Left lung (tissue), 10 donors: ENCODE results near the gene TTC33. TPM values are rescaled to one million over a fixed set of nuclear protein-coding genes. Genes with fewer than 3 reads are reported as not detected.

Source experiments
- ATAC-seq: fragments of 200-7000 bp; cut with Tn5 transposase; one replicate; pipeline ENCODE4 v1.9.1; 2020; ENCODE audit warnings: moderate library complexity
- DNase-seq, 4 donors: peaks; one replicate each; pipeline ENCODE4 v3.0.0-alpha.2; 2013 to 2020
- H3K27ac ChIP-seq, 2 donors: fragments of 200-600 bp; sonication (generic) in 1 of 2; one replicate each; pipeline versions ENCODE4 v1.5.0 to v1.8.0; 2020 to 2021
- H3K27me3 ChIP-seq, 2 donors: fragments of 200-600 bp; sonication (generic) in 1 of 2; one replicate each; pipeline versions ENCODE4 v1.5.0 to v1.8.0; 2020 to 2021
- H3K36me3 ChIP-seq, 2 donors: fragments of 200-600 bp; sonication (generic) in 1 of 2; one replicate each; pipeline versions ENCODE4 v1.5.0 to v1.8.0; 2020 to 2021
- H3K4me1 ChIP-seq, 2 donors: fragments of 200-600 bp; one replicate each; pipeline ENCODE4 v1.8.0; 2021
- H3K4me3 ChIP-seq, 2 donors: fragments of 200-600 bp; sonication (generic) in 1 of 2; one replicate each; pipeline versions ENCODE4 v1.5.0 to v1.8.0; 2020 to 2021; ENCODE audit warnings: mild to moderate bottlenecking in 1 of 2
- H3K9me3 ChIP-seq, 2 donors: fragments of 200-600 bp; sonication (generic) in 1 of 2; one replicate each; pipeline versions ENCODE4 v1.5.0 to v1.8.0; 2020 to 2021
- CTCF ChIP-seq, 2 donors: fragments of 200-600 bp; sonication (generic) in 1 of 2; IDR thresholded peaks; one replicate each; pipeline versions ENCODE4 v1.5.0 to v1.8.0; 2021; ENCODE audit warnings: antibody characterized with exemption in 2 of 2
- intact Hi-C, 2 donors: fragments of 100-400 bp; cut with DNase I; formaldehyde crosslinking; loops; one replicate each; pipeline versions ENCODE4 v1.11.2 to v1.14.2; 2022
- polyA plus RNA-seq, 6 donors: library from polyadenylated mRNA; unstranded; fragments of 120-200 nt; gene quantifications; one replicate each; pipeline ENCODE4 v1.2.1, GENCODE V29; 2013; ENCODE audit not compliant: insufficient read length in 6 of 6
- total RNA-seq, 2 donors: library from RNA; stranded (reverse); fragmentation: NEBNext Ultra II Directional; extraction: Animal tissue kit (Norgen Biotek cat#: 25700); gene quantifications; one replicate each; pipeline ENCODE4 v1.2.1, GENCODE V29; 2021
- donor health status: DM: no; HTN: yes; CAD: no.
- donor health status: DM: no; HTN: no; CAD: no.

The TTC33 gene
- total and polyA plus RNA-seq, 8 donors = 11.1 to 41.0 (median 33.0) TPM

GRCh38 chr5:40552981-40553380, 202.8 kb downstream of the TTC33 start:
- no peak for DNase-seq
- no peak overlapping the region for H3K4me3 ChIP-seq
- no peaks in the 10 kb centered on the region for H3K9me3 ChIP-seq
- H3K36me3 ChIP-seq = no peaks in the 10 kb centered on the region
- H3K27ac ChIP-seq = no peak overlapping the region
- intact Hi-C loops = no loop called here
- peaks cover 10 to 11% of the 10 kb centered on the region in 2 donors for H3K4me1 ChIP-seq
- TF ChIP-seq CTCF (IDR thresholded peaks at IDR 0.05) = no peak
- no peak for ATAC-seq
- H3K27me3 ChIP-seq = no peaks in the 10 kb centered on the region

DNA sequence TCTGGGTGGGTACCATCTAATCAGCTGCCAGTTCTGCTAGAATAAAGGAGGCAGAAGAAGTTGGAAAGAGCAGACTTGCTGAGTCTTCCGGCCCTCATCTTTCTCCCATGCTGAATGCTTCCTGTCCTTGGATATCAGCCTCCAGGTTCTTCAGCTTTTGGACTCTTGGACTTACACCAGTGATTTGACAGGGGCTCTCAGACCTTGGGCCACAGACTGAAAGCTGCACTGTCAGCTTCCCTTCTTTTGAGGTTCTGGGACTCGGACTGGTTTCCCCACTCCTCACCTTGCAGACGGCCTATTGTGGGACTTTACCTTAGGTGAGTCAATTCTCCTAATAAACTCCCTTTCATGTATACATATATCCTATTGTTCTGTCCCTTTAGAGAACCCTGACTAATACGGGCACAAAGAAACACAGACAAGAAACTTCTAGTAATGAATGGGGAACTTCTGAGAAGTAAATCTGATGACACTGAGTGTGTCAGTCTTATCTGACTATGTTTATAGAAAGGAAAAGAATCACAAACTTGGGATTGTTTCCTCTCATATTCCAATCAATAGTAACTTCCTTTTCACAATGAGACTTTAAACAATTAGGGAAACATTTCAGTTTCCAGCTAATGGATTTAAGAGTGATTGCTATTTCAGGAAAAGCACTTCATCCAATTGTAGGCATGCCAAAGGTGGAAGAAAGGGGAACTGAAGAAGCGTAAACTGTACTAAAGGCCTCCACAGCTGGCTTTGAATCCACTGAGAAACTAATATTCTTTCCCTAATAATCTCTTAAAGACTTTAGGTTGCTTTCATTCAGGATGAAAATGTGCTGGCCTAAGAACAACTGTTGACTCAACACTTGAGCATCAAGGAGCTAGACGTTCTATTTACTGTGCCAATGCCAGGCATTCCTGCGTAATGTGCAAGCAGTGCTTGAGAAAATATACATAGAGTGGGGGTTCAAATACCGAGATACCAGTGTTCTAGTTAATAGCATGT, 204.0 kb downstream of the TTC33 start:
- intact Hi-C loops = no loop called here

GRCh38 chr5:40550481-40550880, 205.3 kb downstream of the TTC33 start:
- DNase-seq (no peak), ATAC-seq (no peak)
- H3K9me3 ChIP-seq = no peaks in the 10 kb centered on the region
- no peak for TF ChIP-seq CTCF (IDR thresholded peaks at IDR 0.05)
- peaks cover 10 to 11% of the 10 kb centered on the region in 2 donors for H3K4me1 ChIP-seq
- H3K4me3 ChIP-seq = no peak overlapping the region
- intact Hi-C loops = no loop called here
- H3K27ac ChIP-seq = no peak overlapping the region
- H3K36me3 ChIP-seq = no peaks in the 10 kb centered on the region
- no peaks in the 10 kb centered on the region for H3K27me3 ChIP-seq

More for the DNA sequence above, 204.0 kb downstream of the TTC33 start:
- Histone ChIP-seq H3K4me3 (no peak overlapping the region), H3K27me3 (no peaks in the 10 kb centered on the region), H3K9me3 (no peaks in the 10 kb centered on the region), H3K36me3 (no peaks in the 10 kb centered on the region), H3K4me1 (peaks cover 10 to 11% of the 10 kb centered on the region in 2 donors), H3K27ac (peak overlapping the region in 1 of 2 donors; percentile 19)
- DNase-seq = peak in 2 of 4 donors; percentile 38 to 63
- no peak for TF ChIP-seq CTCF (IDR thresholded peaks at IDR 0.05)
- ATAC-seq = peak; percentile 92

DNA sequence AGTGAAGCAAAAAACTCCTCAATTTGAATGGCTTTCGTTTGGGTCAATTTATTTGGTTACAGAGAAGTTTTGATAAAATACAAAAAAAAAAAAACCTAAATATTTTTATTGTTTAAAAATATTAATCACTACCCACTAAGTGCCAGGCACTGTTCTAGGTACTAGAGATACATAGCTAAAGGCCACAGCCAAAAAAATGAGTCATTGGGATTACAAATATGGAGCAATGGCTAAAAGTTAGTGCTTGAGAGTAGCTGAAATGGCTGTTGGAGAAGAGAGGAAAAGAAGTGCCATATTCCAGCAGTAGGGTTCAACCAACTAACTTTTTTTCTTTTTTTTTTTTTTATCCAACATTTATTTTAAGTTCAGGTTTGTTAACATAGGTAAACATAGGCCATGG, 206.1 kb downstream of the TTC33 start:
- peaks cover 10 to 11% of the 10 kb centered on the region in 2 donors for H3K4me1 ChIP-seq
- DNase-seq (no peak), ATAC-seq (no peak)
- H3K9me3 ChIP-seq = no peaks in the 10 kb centered on the region
- no peaks in the 10 kb centered on the region for H3K36me3 ChIP-seq
- H3K27ac ChIP-seq = no peak overlapping the region
- no peak for TF ChIP-seq CTCF (IDR thresholded peaks at IDR 0.05)
- no peak overlapping the region for H3K4me3 ChIP-seq
- intact Hi-C loops = no loop called here
- H3K27me3 ChIP-seq = no peaks in the 10 kb centered on the region

DNA sequence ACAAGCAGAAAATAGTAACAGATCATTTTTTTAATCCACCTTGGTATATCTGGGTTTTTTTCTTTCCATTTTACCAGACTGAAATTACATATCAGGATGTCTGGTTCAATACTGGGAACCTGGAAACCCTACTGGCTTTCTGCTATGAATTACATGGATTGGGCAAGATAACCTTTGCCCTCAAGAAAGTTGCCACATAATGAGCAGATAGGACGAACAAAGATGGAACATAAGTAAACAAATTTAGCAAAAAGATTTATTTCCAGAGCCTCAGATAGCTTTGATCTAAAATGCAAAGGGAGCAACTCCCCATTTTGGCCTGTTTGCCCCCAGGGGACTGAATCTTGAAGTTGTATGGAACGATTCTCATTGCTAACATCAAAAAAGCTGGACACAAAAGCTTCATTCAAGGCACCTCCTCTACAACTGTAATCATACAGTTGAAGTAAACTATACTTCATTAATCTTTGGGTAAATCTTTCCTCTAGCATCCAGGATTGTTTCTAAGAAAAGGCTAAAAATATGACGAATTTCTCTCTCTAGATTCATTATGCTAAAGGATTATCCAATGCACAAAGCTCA, 207.7 kb downstream of the TTC33 start:
- DNase-seq = no peak
- no peak overlapping the region for H3K4me3 ChIP-seq
- ATAC-seq = no peak
- no peaks in the 10 kb centered on the region for H3K36me3 ChIP-seq
- H3K9me3 ChIP-seq = no peaks in the 10 kb centered on the region
- no peaks in the 10 kb centered on the region for H3K27me3 ChIP-seq
- TF ChIP-seq CTCF (IDR thresholded peaks at IDR 0.05) = no peak
- H3K27ac ChIP-seq = no peak overlapping the region
- H3K4me1 ChIP-seq = peaks cover 10 to 11% of the 10 kb centered on the region in 2 donors
- intact Hi-C loops = no loop called here
